Bronchial epithelial cell (primary cell): ENCODE data around the gene ASB15. TPM values are rescaled to one million over a fixed set of nuclear protein-coding genes. Genes with fewer than 3 reads are reported as not detected.
"Not testable (repeated sequence)": the region's sequence is repeated elsewhere in the genome, so short reads cannot be mapped to it uniquely, and the experiment has no call there.

ENCODE experiments used
- DNase-seq: peaks from one replicate; pipeline ENCODE4 v3.0.0-alpha.2; 2010; ENCODE audit warnings: low read depth
- FAIRE-seq: peaks from 2 replicates; lab custom pipeline; 2011; peaks lifted over from hg19 to GRCh38; lab: Jason Lieb, UNC
- H3K27me3 ChIP-seq: 2 replicates; pipeline ENCODE4 v1.5.1; 2011; ENCODE audit warnings: low read length; ENCODE audit not compliant: control insufficient read depth, insufficient read depth
- H3K36me3 ChIP-seq: 2 replicates; pipeline ENCODE4 v1.5.1; 2011; ENCODE audit warnings: low read length; ENCODE audit not compliant: control insufficient read depth, insufficient read depth
- H3K4me3 ChIP-seq: 2 replicates; pipeline ENCODE4 v1.5.1; 2011; ENCODE audit warnings: mild to moderate bottlenecking, low read depth, low read length, control low read depth
- CTCF ChIP-seq: IDR thresholded peaks from 2 replicates; pipeline ENCODE4 v1.5.1; 2011; ENCODE audit warnings: mild to moderate bottlenecking, moderate library complexity, low read length, control low read depth, inconsistent platforms; ENCODE audit not compliant: insufficient read depth, severe bottlenecking
- total RNA-seq: library from RNA; depleted of rRNA; stranded (reverse); fragments of >200 nt; gene quantifications from 2 replicates; pipeline ENCODE4 v1.2.1, GENCODE V29; 2014

The ASB15 gene
- not detected in 2 replicates for total RNA-seq

- DNase-seq = no peak
- no peak for FAIRE-seq
- no peak for TF ChIP-seq CTCF
- Histone ChIP-seq H3K27me3 (no peaks in the 10 kb centered on the region), H3K36me3 (no peaks in the 10 kb centered on the region), H3K4me3 (no peak within 1 kb of the TSS)
Measured at GRCh38 chr7:123601530-123601929, at the start of gene ASB15. Gene ASB15 (plus strand): TSS chr7:123601821. CDS start chr7:123614503, 12,682 bp downstream.

DNA sequence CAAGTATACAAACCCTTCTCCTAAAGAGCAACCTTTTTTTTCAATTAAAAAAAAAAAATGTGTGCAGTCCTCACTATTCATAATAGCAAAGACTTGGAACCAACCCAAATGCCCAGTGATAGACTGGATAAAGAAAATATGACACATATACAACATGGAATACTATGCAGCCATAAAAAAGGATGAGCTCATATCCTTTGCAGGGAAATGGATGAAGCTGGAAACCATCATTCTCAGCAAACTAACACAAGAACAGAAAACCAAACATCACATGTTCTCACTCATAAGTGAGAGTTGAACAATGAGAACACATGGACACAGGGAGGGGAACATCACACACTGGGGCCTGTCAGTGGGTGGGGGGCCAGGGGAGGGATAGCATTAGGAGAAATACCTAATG lies 49.5 kb upstream of the ASB15 start:
- not testable (repeated sequence) for FAIRE-seq, H3K4me3 ChIP-seq, H3K36me3 ChIP-seq, H3K27me3 ChIP-seq, DNase-seq

DNA sequence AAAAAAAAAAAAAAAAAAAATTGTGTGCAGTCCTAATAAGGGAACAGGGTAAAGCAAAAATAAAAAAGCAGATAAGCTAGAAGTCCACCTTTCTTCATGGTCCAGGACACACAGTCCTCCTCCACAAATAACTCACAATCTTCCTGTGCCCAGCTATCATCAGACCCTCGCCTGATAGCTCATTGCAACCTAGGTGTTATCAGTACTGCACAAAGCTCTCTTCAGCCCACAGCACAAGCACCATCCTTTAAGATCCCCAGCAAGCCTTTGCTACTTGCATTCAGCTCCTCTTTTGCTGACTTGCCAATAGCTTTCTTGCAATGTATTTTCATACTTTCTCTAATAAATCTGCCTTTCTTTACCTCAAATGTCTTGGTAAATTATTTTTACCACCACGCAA lies 49.0 kb upstream of the ASB15 start:
- no peak for DNase-seq
- no peak for TF ChIP-seq CTCF
- FAIRE-seq = no peak
- no peaks in the 10 kb centered on the region for H3K36me3 ChIP-seq
- no peaks in the 10 kb centered on the region for H3K27me3 ChIP-seq
- no peak overlapping the region for H3K4me3 ChIP-seq

DNA sequence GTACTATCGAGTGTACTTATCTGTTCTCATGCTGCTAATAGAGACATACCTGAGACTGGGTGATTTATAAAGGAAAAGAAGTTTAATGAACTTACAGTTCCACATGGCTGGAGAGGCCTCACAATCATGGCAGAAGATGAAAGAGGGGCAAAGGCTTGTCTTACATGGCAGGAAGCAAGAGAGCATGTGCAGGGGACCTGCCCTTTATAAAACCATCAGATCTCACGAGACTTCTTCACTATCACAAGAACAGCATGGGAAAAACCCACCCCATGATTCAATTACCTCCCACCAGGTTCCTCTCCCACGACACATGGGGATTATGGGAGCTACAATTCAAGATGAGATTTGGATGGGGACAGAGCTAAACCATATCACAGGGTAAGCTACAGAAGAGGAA lies 48.5 kb upstream of the ASB15 start:
- TF ChIP-seq CTCF = no peak
- Histone ChIP-seq H3K36me3 (no peaks in the 10 kb centered on the region), H3K27me3 (no peaks in the 10 kb centered on the region), H3K4me3 (no peak overlapping the region)
- FAIRE-seq (no peak), DNase-seq (no peak)

GRCh38 chr7:123555484-123555883 lies 46.1 kb upstream of the ASB15 start:
- FAIRE-seq = no peak
- Histone ChIP-seq H3K4me3 (no peak overlapping the region), H3K36me3 (no peaks in the 10 kb centered on the region), H3K27me3 (no peaks in the 10 kb centered on the region)
- DNase-seq = no peak
- TF ChIP-seq CTCF = no peak

DNA sequence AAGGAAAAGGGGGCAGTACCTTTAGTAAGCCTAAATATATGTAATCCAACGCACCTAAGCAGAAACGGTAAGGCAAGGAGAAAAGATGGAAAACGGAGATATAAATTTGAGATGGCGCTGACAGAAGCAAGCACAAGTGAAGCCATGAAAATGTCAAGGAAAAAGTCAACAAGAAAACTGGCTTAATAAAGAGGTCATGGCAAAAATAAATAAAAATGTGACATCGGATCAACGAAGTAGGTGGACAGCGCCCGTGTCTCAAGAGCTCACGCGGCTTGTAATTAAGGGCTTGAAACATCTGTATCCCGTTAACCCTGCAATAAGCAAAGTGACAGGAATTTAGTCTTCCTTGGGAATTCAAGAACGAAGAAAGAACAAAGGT lies 44.6 kb upstream of the ASB15 start:
- H3K27me3 ChIP-seq = no peaks in the 10 kb centered on the region
- DNase-seq (no peak), FAIRE-seq (no peak)
- H3K4me3 ChIP-seq = peak overlapping the region; percentile 57
- TF ChIP-seq CTCF = no peak
- H3K36me3 ChIP-seq = no peaks in the 10 kb centered on the region
